ENCODE results near the gene OGT. TPM values are rescaled to one million over a fixed set of nuclear protein-coding genes. Genes with fewer than 3 reads are reported as not detected.

OGT gene
- total and polyA plus RNA-seq, 10 of the 15 experiments (the other 5 are each of a cell fraction or from before 2014, with no cell fraction given) = 38.2 to 671 (median 107) TPM

DNA sequence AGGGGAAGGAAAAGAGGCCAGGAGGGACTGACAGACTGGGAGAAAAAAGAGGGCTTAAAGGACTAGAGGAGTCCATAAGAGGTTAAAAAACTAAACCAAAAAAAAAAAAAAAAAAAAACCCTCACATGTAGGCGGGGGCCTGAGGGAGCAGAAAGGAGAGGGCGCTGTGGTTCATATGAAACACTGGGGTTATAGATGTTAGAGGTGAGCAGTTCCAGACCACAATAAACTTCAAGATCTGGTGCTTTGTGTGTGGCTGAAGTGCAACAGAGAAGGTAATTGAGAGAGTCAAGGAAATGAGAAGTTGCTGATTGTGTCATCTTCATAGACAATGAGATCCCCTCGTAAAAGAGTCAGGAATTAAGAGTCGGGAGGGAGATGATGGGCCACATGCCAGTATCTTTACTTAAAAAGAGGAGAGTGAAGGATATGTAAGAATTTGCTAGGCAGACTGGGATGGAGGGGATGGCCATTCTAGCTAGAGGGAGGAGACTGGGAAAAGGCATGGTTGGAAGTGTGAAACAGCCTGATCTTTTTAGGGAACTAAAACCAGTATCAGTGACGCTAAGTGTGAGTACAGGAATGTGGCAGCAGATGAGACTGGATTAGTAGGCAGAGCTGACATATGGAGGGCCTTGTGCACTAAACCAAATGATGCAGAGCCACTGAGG lies 18.4 kb upstream of the OGT start (continued):
- TF ChIP-seq EP300 (IDR thresholded peaks at IDR 0.05; ENCODE audit: borderline replicate concordance in 1 of 2, control insufficient read depth in 1 of 2, low read depth in 2 of 2, low read length in 2 of 2) (0 out of 4 replicates have a peak, but pooled peaks of 1 of the 2 experiments have one; percentile 24), RAD21 (IDR thresholded peaks at IDR 0.05; ENCODE audit: insufficient read depth, low read depth, low read length) (peak; percentile 42; the same call in 1 of the 2 replicates), IKZF2 (IDR thresholded peaks at IDR 0.05) (peak; percentile 82 to 84; a peak in 3 of 4 replicates), STAT3 (IDR thresholded peaks at IDR 0.05; ENCODE audit: low read depth, low read length) (no peak), SMC3 (IDR thresholded peaks at IDR 0.05; ENCODE audit: borderline replicate concordance, low read length) (peak; percentile 16; the same call in 1 of the 2 replicates), NFXL1 (IDR thresholded peaks at IDR 0.05; ENCODE audit: borderline replicate concordance) (no peak), BHLHE40 (IDR thresholded peaks at IDR 0.05; ENCODE audit: borderline replicate concordance in 1 of 2, low read depth in 2 of 2, low read length in 1 of 2) (peak in 1 of 2 experiments; percentile 31; a peak in 1 of 4 replicates), DPF2 (IDR thresholded peaks at IDR 0.05) (peak; percentile 66; the same call in 1 of the 2 replicates), ATF7 (IDR thresholded peaks at IDR 0.05; ENCODE audit: low read depth) (peak; percentile 49; the same call in 1 of the 2 replicates)
- TF ChIP-seq, protein P1, sequence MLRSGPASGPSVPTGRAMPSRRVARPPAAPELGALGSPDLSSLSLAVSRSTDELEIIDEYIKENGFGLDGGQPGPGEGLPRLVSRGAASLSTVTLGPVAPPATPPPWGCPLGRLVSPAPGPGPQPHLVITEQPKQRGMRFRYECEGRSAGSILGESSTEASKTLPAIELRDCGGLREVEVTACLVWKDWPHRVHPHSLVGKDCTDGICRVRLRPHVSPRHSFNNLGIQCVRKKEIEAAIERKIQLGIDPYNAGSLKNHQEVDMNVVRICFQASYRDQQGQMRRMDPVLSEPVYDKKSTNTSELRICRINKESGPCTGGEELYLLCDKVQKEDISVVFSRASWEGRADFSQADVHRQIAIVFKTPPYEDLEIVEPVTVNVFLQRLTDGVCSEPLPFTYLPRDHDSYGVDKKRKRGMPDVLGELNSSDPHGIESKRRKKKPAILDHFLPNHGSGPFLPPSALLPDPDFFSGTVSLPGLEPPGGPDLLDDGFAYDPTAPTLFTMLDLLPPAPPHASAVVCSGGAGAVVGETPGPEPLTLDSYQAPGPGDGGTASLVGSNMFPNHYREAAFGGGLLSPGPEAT (IDR thresholded peaks at IDR 0.05; ENCODE audit: low read depth) = 0 out of 2 replicates have a peak, but pooled peaks have one; percentile 27
- TF ChIP-seq, protein P2, sequence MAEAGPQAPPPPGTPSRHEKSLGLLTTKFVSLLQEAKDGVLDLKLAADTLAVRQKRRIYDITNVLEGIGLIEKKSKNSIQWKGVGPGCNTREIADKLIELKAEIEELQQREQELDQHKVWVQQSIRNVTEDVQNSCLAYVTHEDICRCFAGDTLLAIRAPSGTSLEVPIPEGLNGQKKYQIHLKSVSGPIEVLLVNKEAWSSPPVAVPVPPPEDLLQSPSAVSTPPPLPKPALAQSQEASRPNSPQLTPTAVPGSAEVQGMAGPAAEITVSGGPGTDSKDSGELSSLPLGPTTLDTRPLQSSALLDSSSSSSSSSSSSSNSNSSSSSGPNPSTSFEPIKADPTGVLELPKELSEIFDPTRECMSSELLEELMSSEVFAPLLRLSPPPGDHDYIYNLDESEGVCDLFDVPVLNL (IDR thresholded peaks at IDR 0.05; ENCODE audit: low read depth, low read length) = no peak

Measured in GM12878 (cell line).